ENCODE measurements around the gene AKAP13. TPM values are rescaled to one million over a fixed set of nuclear protein-coding genes. Genes with fewer than 3 reads are reported as not detected.
"Not testable (repeated sequence)": the region's sequence is repeated elsewhere in the genome, so short reads cannot be mapped to it uniquely, and the experiment has no call there.

Gene AKAP13
- polyA plus RNA-seq, 4 donors: 39.4 to 71.6 (median 58.5) TPM

DNA sequence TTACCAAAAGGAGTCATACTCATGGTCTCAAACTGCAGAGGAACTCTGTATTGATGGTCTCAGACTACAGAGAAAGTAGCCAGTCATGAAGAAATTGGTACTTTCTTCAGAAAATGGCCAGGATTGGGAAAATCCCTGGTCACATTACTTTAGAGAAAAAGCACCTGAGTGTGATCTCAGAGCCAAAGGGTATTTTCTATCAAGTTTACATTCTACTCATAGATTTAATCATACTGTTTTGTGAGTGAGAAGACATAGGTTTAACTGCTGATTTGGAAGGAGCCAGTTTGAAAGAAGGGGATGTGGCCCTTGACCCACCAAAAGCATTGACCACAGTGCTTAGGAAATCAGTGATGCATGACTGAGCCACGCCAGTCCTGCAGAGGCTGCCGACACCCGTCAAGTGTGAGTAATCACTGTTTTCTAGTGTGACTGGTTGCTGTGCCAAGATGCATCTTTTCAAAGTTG is 203.6 kb downstream of the AKAP13 start:
- peak overlapping the region in 2 of 3 donors; percentile 42 to 78 for H3K4me3 ChIP-seq (ENCODE audit: low read depth in 1 of 3, low read length in 3 of 3)

DNA sequence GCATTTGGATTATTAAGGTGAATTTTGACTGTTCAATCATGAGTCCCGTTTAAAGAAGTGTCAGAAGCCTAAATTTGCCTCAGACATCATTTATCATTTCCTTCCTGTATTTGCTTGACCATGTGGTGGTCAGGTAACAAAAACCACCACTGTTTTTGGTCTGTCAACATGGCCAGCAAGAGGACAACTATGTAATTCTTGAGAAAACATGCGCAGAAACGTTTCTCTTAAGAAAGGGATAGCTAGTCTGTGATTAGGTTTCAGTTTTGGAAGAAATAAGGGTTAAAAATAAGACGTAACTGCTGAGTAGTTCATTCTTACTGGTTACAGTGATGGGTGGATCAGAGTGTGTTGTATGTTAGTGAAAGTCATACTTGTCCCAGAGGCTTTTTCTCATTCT is 204.5 kb downstream of the AKAP13 start:
- FAIRE-seq (no peak), DNase-seq (peak in 1 of 2 donors; percentile 1)
- Histone ChIP-seq H3K9me3 (ENCODE audit: control insufficient read depth in 2 of 2, insufficient read depth in 1 of 2, low read depth in 1 of 2, low read length in 1 of 2) (no peaks in the 10 kb centered on the region), H3K4me1 (ENCODE audit: control insufficient read depth in 3 of 3, insufficient read depth in 2 of 3, low read depth in 1 of 3, low read length in 2 of 3) (peaks cover 5 to 66% (median 19%) of the 10 kb centered on the region in 3 donors), H3K36me3 (ENCODE audit: control insufficient read depth in 3 of 3, insufficient read depth in 2 of 3, low read depth in 1 of 3, low read length in 3 of 3) (peaks cover 0 to 34% (median 4%) of the 10 kb centered on the region in 3 donors), H3K27me3 (ENCODE audit: control insufficient read depth in 3 of 3, insufficient read depth in 3 of 3, low read length in 3 of 3) (no peaks in the 10 kb centered on the region), H3K27ac (ENCODE audit: low read depth in 1 of 3, low read length in 2 of 3) (no peak overlapping the region), H3K4me3 (ENCODE audit: low read depth in 1 of 3, low read length in 3 of 3) (peak overlapping the region in 1 of 3 donors; percentile 41)
- 40 to 44% (median 41%) methylated on average over 4 of the region's 4 CpGs for WGBS, 3 donors

More for the DNA sequence above, 203.6 kb downstream of the AKAP13 start:
- Histone ChIP-seq H3K27ac (ENCODE audit: low read depth in 1 of 3, low read length in 2 of 3) (peak overlapping the region in 2 of 3 donors; percentile 44 to 53), H3K27me3 (ENCODE audit: control insufficient read depth in 3 of 3, insufficient read depth in 3 of 3, low read length in 3 of 3) (no peaks in the 10 kb centered on the region), H3K9me3 (ENCODE audit: control insufficient read depth in 2 of 2, insufficient read depth in 1 of 2, low read depth in 1 of 2, low read length in 1 of 2) (no peaks in the 10 kb centered on the region), H3K36me3 (ENCODE audit: control insufficient read depth in 3 of 3, insufficient read depth in 2 of 3, low read depth in 1 of 3, low read length in 3 of 3) (peaks cover 0 to 40% (median 2%) of the 10 kb centered on the region in 3 donors), H3K4me1 (ENCODE audit: control insufficient read depth in 3 of 3, insufficient read depth in 2 of 3, low read depth in 1 of 3, low read length in 2 of 3) (peaks cover 5 to 69% (median 16%) of the 10 kb centered on the region in 3 donors)
- FAIRE-seq: no peak
- DNase-seq: peak in 1 of 2 donors; percentile 50
- 12 to 29% (median 24%) methylated on average over 3 of the region's 3 CpGs for WGBS, 3 donors

DNA sequence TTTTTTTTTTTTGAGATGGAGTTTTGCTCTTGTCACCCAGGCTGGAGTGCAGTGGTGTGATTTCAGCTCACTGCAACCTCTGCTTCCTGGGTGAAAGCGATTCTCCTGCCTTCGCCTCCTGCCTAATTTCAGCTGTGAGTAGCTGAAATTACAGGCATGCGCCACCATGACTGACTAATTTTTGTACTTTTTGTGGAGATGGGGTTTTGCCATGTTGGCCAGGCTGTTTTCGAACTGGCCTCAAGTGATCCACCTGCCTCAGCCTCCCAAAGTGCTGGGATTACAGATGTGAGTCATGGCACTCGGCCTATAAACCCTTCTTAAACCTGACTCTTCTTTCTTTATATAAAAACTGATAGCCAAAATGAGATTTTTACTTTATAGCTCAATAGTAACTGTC is 205.8 kb downstream of the AKAP13 start:
- 76 to 89% (median 87%) methylated on average over 5 of the region's 5 CpGs for WGBS, 3 donors
- not testable (repeated sequence) for H3K9me3 ChIP-seq (ENCODE audit: control insufficient read depth in 2 of 2, insufficient read depth in 1 of 2, low read depth in 1 of 2, low read length in 1 of 2); H3K27ac ChIP-seq (ENCODE audit: low read depth in 1 of 3, low read length in 2 of 3); DNase-seq; FAIRE-seq; H3K27me3 ChIP-seq (ENCODE audit: control insufficient read depth in 3 of 3, insufficient read depth in 3 of 3, low read length in 3 of 3); H3K4me3 ChIP-seq (ENCODE audit: low read depth in 1 of 3, low read length in 3 of 3)
- Histone ChIP-seq H3K36me3 (ENCODE audit: control insufficient read depth in 3 of 3, insufficient read depth in 2 of 3, low read depth in 1 of 3, low read length in 3 of 3) (peaks cover 0 to 26% (median 4%) of the 10 kb centered on the region in 3 donors), H3K4me1 (ENCODE audit: control insufficient read depth in 3 of 3, insufficient read depth in 2 of 3, low read depth in 1 of 3, low read length in 2 of 3) (peaks cover 5 to 63% (median 19%) of the 10 kb centered on the region in 3 donors)

DNA sequence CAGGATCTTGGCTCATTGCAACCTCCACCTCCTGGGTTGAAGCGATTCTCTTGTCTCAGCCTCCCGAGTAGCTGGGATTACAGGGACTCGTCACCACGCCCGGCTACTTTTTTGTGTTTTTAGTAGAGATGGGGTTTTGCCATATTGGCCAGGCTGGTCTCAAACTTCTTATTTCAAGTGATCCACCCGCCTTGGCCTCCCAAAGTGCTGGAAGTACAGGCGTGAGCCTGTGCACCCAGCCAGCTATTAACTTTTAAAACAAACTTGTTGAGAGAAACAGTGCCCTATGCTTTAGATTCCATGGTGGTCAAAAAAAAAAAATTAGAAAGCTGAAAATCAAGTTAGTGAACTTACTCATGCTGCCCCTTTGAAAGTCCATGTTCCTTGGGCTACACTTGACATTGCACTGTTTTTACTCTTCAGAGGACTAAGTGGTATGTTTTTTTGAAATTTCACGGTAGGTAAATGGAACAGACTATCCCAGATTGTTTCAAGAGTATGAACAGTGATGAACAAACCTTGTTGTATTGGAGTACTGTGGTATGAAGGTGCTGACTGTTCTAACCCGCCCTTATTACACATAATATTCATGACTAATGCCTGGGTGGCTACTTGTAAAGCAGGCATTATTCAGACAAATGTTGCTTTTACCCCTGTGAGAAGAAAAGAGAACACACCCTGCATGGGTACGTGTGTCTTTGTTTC is 207.5 kb downstream of the AKAP13 start:
- Histone ChIP-seq H3K27ac (ENCODE audit: low read depth in 1 of 3, low read length in 2 of 3) (peak overlapping the region; percentile 27 to 89 (median 48)), H3K4me3 (ENCODE audit: low read depth in 1 of 3, low read length in 3 of 3) (no peak overlapping the region), H3K36me3 (ENCODE audit: control insufficient read depth in 3 of 3, insufficient read depth in 2 of 3, low read depth in 1 of 3, low read length in 3 of 3) (peaks cover 0 to 14% (median 6%) of the 10 kb centered on the region in 3 donors), H3K9me3 (ENCODE audit: control insufficient read depth in 2 of 2, insufficient read depth in 1 of 2, low read depth in 1 of 2, low read length in 1 of 2) (no peaks in the 10 kb centered on the region), H3K4me1 (ENCODE audit: control insufficient read depth in 3 of 3, insufficient read depth in 2 of 3, low read depth in 1 of 3, low read length in 2 of 3) (peaks cover 5 to 55% (median 10%) of the 10 kb centered on the region in 3 donors), H3K27me3 (ENCODE audit: control insufficient read depth in 3 of 3, insufficient read depth in 3 of 3, low read length in 3 of 3) (no peaks in the 10 kb centered on the region)
- no peak for FAIRE-seq
- peak; percentile 44 to 59 for DNase-seq
- WGBS, 3 donors: 83 to 89% (median 88%) methylated on average over 10 of the region's 10 CpGs

DNA sequence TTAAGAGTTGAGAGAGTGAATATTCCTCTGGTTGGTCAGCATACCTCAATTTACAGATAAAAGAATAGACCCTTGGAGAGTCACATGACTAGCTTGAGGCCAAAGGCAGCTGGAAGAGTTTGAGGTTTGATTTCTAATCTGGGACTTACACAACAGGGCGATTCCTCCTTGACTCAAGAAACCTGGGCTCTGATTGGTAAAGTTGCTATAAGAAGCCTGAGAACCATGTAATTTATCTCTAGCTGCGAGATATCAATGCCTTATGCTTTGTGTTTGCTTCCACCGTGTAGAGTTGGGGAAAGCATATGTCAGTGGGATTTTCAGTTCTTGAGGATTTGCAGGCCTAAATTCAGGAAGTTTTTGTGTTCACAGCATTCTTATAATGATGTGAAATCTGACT is 208.3 kb downstream of the AKAP13 start:
- 12 to 43% (median 29%) methylated on average over 3 of the region's 3 CpGs for WGBS, 3 donors
- DNase-seq (peak; percentile 59 to 72), FAIRE-seq (no peak)
- Histone ChIP-seq H3K4me1 (ENCODE audit: control insufficient read depth in 3 of 3, insufficient read depth in 2 of 3, low read depth in 1 of 3, low read length in 2 of 3) (peaks cover 5 to 47% (median 9%) of the 10 kb centered on the region in 3 donors), H3K27me3 (ENCODE audit: control insufficient read depth in 3 of 3, insufficient read depth in 3 of 3, low read length in 3 of 3) (no peaks in the 10 kb centered on the region), H3K4me3 (ENCODE audit: low read depth in 1 of 3, low read length in 3 of 3) (no peak overlapping the region), H3K9me3 (ENCODE audit: control insufficient read depth in 2 of 2, insufficient read depth in 1 of 2, low read depth in 1 of 2, low read length in 1 of 2) (no peaks in the 10 kb centered on the region), H3K27ac (ENCODE audit: low read depth in 1 of 3, low read length in 2 of 3) (peak overlapping the region; percentile 62 to 89 (median 65)), H3K36me3 (ENCODE audit: control insufficient read depth in 3 of 3, insufficient read depth in 2 of 3, low read depth in 1 of 3, low read length in 3 of 3) (peaks cover 0 to 11% (median 6%) of the 10 kb centered on the region in 3 donors)

DNA sequence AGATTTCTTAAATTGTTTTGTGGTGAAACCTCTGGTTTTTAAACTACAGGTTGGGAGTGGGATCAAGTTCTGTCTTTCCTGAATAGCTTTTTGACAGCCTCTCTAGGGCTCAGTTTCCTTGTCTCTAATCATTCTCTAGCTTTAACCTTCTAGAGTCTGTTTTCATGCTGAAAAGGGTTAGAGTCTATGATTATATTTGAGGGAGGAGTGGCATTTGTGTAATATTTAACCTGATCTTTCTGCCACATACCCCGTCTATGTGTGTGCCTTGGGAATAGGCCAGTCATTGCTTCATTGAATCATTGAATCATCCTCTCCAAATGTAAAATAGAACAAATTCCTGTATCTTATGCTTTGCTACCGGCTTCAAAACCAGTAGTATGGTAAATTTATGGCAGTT is 209.4 kb downstream of the AKAP13 start:
- no peak for FAIRE-seq
- H3K27ac ChIP-seq (ENCODE audit: low read depth in 1 of 3, low read length in 2 of 3): peak overlapping the region; percentile 49 to 89 (median 55)
- peaks cover 3 to 50% (median 4%) of the 10 kb centered on the region in 3 donors for H3K4me1 ChIP-seq (ENCODE audit: control insufficient read depth in 3 of 3, insufficient read depth in 2 of 3, low read depth in 1 of 3, low read length in 2 of 3)
- peak overlapping the region in 2 of 3 donors; percentile 4 to 26 for H3K4me3 ChIP-seq (ENCODE audit: low read depth in 1 of 3, low read length in 3 of 3)
- no peaks in the 10 kb centered on the region for H3K9me3 ChIP-seq (ENCODE audit: control insufficient read depth in 2 of 2, insufficient read depth in 1 of 2, low read depth in 1 of 2, low read length in 1 of 2)
- DNase-seq: peak; percentile 73 to 83
- peaks cover 0 to 11% (median 6%) of the 10 kb centered on the region in 3 donors for H3K36me3 ChIP-seq (ENCODE audit: control insufficient read depth in 3 of 3, insufficient read depth in 2 of 3, low read depth in 1 of 3, low read length in 3 of 3)
- no peaks in the 10 kb centered on the region for H3K27me3 ChIP-seq (ENCODE audit: control insufficient read depth in 3 of 3, insufficient read depth in 3 of 3, low read length in 3 of 3)
- WGBS, 3 donors: 23 to 48% (median 42%) methylated on average over 2 of the region's 2 CpGs

DNA sequence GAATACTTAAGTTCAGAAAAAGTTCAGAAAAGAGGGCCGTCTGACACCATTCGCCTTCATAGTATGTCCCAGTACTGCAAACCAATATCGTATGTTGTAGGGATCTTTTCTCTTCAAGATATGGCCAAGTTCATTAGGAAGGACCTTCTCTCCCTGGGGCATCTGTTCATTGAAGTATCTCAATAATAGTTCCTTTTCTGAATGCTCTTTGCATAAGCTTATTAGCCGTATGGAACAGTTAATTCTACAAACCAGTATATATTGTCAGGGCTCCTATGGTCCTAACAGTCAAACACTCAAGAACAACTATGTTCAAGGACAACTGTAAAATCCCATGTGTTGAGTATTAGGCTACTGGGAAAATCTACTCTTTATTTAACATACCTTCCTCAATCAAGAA is 211.2 kb downstream of the AKAP13 start:
- Histone ChIP-seq H3K4me3 (ENCODE audit: low read depth in 1 of 3, low read length in 3 of 3) (no peak overlapping the region), H3K27me3 (ENCODE audit: control insufficient read depth in 3 of 3, insufficient read depth in 3 of 3, low read length in 3 of 3) (no peaks in the 10 kb centered on the region), H3K9me3 (ENCODE audit: control insufficient read depth in 2 of 2, insufficient read depth in 1 of 2, low read depth in 1 of 2, low read length in 1 of 2) (no peaks in the 10 kb centered on the region), H3K27ac (ENCODE audit: low read depth in 1 of 3, low read length in 2 of 3) (no peak overlapping the region), H3K36me3 (ENCODE audit: control insufficient read depth in 3 of 3, insufficient read depth in 2 of 3, low read depth in 1 of 3, low read length in 3 of 3) (peaks cover 0 to 11% (median 9%) of the 10 kb centered on the region in 3 donors), H3K4me1 (ENCODE audit: control insufficient read depth in 3 of 3, insufficient read depth in 2 of 3, low read depth in 1 of 3, low read length in 2 of 3) (peaks cover 0 to 48% (median 3%) of the 10 kb centered on the region in 3 donors)
- FAIRE-seq (no peak), DNase-seq (no peak)
- WGBS, 3 donors: 92 to 96% (median 93%) methylated on average over 4 of the region's 4 CpGs

DNA sequence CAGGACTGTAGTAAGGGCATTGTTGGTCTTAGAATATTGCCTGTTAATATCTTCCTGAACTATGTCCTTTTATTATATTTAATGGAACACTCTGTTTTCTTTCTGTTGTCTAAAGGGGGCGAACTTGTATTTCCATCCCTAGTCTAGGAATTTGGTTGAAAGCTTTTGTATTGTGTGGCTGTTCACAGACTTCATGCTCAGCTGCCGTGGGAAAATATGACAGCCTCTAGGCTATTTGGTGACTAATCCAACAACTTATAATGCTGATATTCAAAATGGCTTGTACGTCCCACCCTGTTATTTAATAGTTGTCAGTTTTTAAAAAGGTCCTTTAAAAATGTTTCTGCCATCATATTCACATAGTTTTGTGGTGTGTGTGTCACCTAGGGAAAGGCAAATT is 211.7 kb downstream of the AKAP13 start:
- H3K36me3 ChIP-seq (ENCODE audit: control insufficient read depth in 3 of 3, insufficient read depth in 2 of 3, low read depth in 1 of 3, low read length in 3 of 3): peaks cover 0 to 11% (median 9%) of the 10 kb centered on the region in 3 donors
- 53 to 59% (median 58%) methylated on average over 3 of the region's 3 CpGs for WGBS, 3 donors
- peak in 1 of 2 donors; percentile 23 for DNase-seq
- H3K27me3 ChIP-seq (ENCODE audit: control insufficient read depth in 3 of 3, insufficient read depth in 3 of 3, low read length in 3 of 3): no peaks in the 10 kb centered on the region
- no peak overlapping the region for H3K4me3 ChIP-seq (ENCODE audit: low read depth in 1 of 3, low read length in 3 of 3)
- H3K27ac ChIP-seq (ENCODE audit: low read depth in 1 of 3, low read length in 2 of 3): peak overlapping the region in 2 of 3 donors; percentile 21 to 41
- no peaks in the 10 kb centered on the region for H3K9me3 ChIP-seq (ENCODE audit: control insufficient read depth in 2 of 2, insufficient read depth in 1 of 2, low read depth in 1 of 2, low read length in 1 of 2)
- FAIRE-seq: no peak
- peaks cover 0 to 45% (median 3%) of the 10 kb centered on the region in 3 donors for H3K4me1 ChIP-seq (ENCODE audit: control insufficient read depth in 3 of 3, insufficient read depth in 2 of 3, low read depth in 1 of 3, low read length in 2 of 3)
